Activated T-helper 1 cell treated with anti-CD3 and anti-CD28 coated beads, Interleukin-12 subunit alpha, Interleukin-12 subunit beta, Interleukin-2, Interleukin-4 antibody, amounts not matched to agents 30 ng/mL and 10 ng/mL and 1 ng/mL, durations not matched to agents 14 hours and 24 hours and 36 hours (primary cell): Measurements from ENCODE around the gene ZPR1. TPM values are rescaled to one million over a fixed set of nuclear protein-coding genes. Genes with fewer than 3 reads are reported as not detected.
A peak's percentile ranks its signal among the peaks of the same experiment; 100 is the strongest.
"Not testable (repeated sequence)": the region's sequence is repeated elsewhere in the genome, so short reads cannot be mapped to it uniquely, and the experiment has no call there.

ENCODE experiments used
- DNase-seq: peaks from one replicate; pipeline ENCODE4 v3.0.0; 2021; ENCODE audit warnings: low spot score
- H3K27ac Mint-ChIP-seq: one replicate; pipeline ENCODE4 v1.8.0; 2021; ENCODE audit warnings: mild to moderate bottlenecking, mixed read lengths
- H3K27me3 Mint-ChIP-seq: one replicate; pipeline ENCODE4 v1.8.0; 2022; ENCODE audit warnings: mild to moderate bottlenecking, moderate library complexity, mixed read lengths; ENCODE audit not compliant: insufficient read depth
- H3K36me3 Mint-ChIP-seq: one replicate; pipeline ENCODE4 v1.8.0; 2021; ENCODE audit warnings: low read depth, mixed read lengths
- H3K4me1 Mint-ChIP-seq: one replicate; pipeline ENCODE4 v1.8.0; 2021; ENCODE audit warnings: low read depth, mixed read lengths
- H3K4me3 Mint-ChIP-seq: one replicate; pipeline ENCODE4 v1.8.0; 2021; ENCODE audit warnings: mild to moderate bottlenecking, moderate library complexity, mixed read lengths
- H3K9me3 Mint-ChIP-seq: one replicate; pipeline ENCODE4 v1.8.0; 2021; ENCODE audit warnings: mixed read lengths
- intact Hi-C: fragments of 100-400 bp; cut with micrococcal nuclease; formaldehyde crosslinking; loops from one replicate; pipeline ENCODE4 v1.15.1; 2024
- total RNA-seq: library from RNA; stranded (reverse); gene quantifications from 2 replicates; pipeline ENCODE4 v1.2.3, GENCODE V29; 2022

ZPR1 gene
- total RNA-seq = 104 TPM in 2 replicates

- intact Hi-C loops = loop anchor here (1.0 to 5.0 kb wide), 6 partner anchors 15 to 539 kb away; partner anchors contain the start of genes CEP164 and PAFAH1B2
- Mint-ChIP-seq H3K4me3 (peak within 1 kb of the TSS; percentile 90), H3K27me3 (no peaks in the 10 kb centered on the region), H3K27ac (peak within 1 kb of the TSS; percentile 88), H3K9me3 (no peaks in the 10 kb centered on the region), H3K36me3 (peaks cover 38% of the 10 kb centered on the region), H3K4me1 (peaks cover 50% of the 10 kb centered on the region)
- peak; percentile 84 for DNase-seq
These were observed at the start of gene ZPR1 for GRCh38 chr11:116787786-116788486. Gene ZPR1, minus strand, starts transcription at chr11:116788023. Its CDS starts 33 bp downstream, at chr11:116787990.

GRCh38 chr11:116836632-116836991 is 48.8 kb upstream of the ZPR1 start:
- intact Hi-C loops = loop anchor here (1.0 kb wide), 4 partner anchors 17 to 270 kb away; partner anchors contain the start of gene APOA5
- H3K36me3 Mint-ChIP-seq = no peaks in the 10 kb centered on the region

GRCh38 chr11:116835791-116836631 is 48.2 kb upstream of the ZPR1 start:
- intact Hi-C loops = loop anchor here (1.0 kb wide), 4 partner anchors 17 to 270 kb away; partner anchors contain the start of gene APOA5
- Mint-ChIP-seq H3K4me1 (peaks cover 5% of the 10 kb centered on the region), H3K27ac (no peak overlapping the region), H3K27me3 (peaks cover 4% of the 10 kb centered on the region), H3K36me3 (no peaks in the 10 kb centered on the region), H3K9me3 (no peaks in the 10 kb centered on the region), H3K4me3 (peak overlapping the region; percentile 54)
- peak; percentile 73 for DNase-seq

More at GRCh38 chr11:116836632-116836991, 48.8 kb upstream of the ZPR1 start:
- Mint-ChIP-seq H3K27me3 (peaks cover 4% of the 10 kb centered on the region), H3K9me3 (no peaks in the 10 kb centered on the region), H3K4me3 (no peak overlapping the region), H3K4me1 (peaks cover 5% of the 10 kb centered on the region), H3K27ac (no peak overlapping the region)
- DNase-seq = no peak

- H3K9me3 Mint-ChIP-seq = no peaks in the 10 kb centered on the region
- peak overlapping the region; percentile 41 for H3K4me3 Mint-ChIP-seq
- H3K36me3 Mint-ChIP-seq = no peaks in the 10 kb centered on the region
- H3K4me1 Mint-ChIP-seq = peaks cover 5% of the 10 kb centered on the region
- H3K27me3 Mint-ChIP-seq = peaks cover 4% of the 10 kb centered on the region
- intact Hi-C loops = no loop called here
- no peak for DNase-seq
- no peak overlapping the region for H3K27ac Mint-ChIP-seq
These were observed 47.4 kb upstream of the ZPR1 start for GRCh38 chr11:116835042-116835772.

- H3K36me3 Mint-ChIP-seq, intact Hi-C loops, H3K27ac Mint-ChIP-seq, DNase-seq, H3K4me1 Mint-ChIP-seq, H3K9me3 Mint-ChIP-seq, H3K27me3 Mint-ChIP-seq: not testable (repeated sequence)
- peak overlapping the region; percentile 41 for H3K4me3 Mint-ChIP-seq
These were observed 46.8 kb upstream of the ZPR1 start for GRCh38 chr11:116834535-116835041.

GRCh38 chr11:116833816-116834534 is 46.2 kb upstream of the ZPR1 start:
- no peaks in the 10 kb centered on the region for H3K9me3 Mint-ChIP-seq
- H3K36me3 Mint-ChIP-seq = no peaks in the 10 kb centered on the region
- no peak overlapping the region for H3K27ac Mint-ChIP-seq
- peaks cover 7% of the 10 kb centered on the region for H3K27me3 Mint-ChIP-seq
- no peak for DNase-seq
- peak overlapping the region; percentile 19 for H3K4me3 Mint-ChIP-seq
- intact Hi-C loops = no loop called here
- H3K4me1 Mint-ChIP-seq = peaks cover 5% of the 10 kb centered on the region

- Mint-ChIP-seq H3K4me3 (no peak overlapping the region), H3K4me1 (peaks cover 5% of the 10 kb centered on the region), H3K27ac (no peak overlapping the region), H3K36me3 (no peaks in the 10 kb centered on the region), H3K9me3 (no peaks in the 10 kb centered on the region), H3K27me3 (peaks cover 7% of the 10 kb centered on the region)
- intact Hi-C loops = no loop called here
- DNase-seq = no peak
These were observed 45.6 kb upstream of the ZPR1 start for GRCh38 chr11:116833491-116833815.

GRCh38 chr11:116832350-116833290 is 44.8 kb upstream of the ZPR1 start:
- Mint-ChIP-seq H3K9me3 (no peaks in the 10 kb centered on the region), H3K4me3 (no peak overlapping the region), H3K27ac (no peak overlapping the region), H3K4me1 (peaks cover 5% of the 10 kb centered on the region), H3K27me3 (peaks cover 7% of the 10 kb centered on the region), H3K36me3 (no peaks in the 10 kb centered on the region)
- intact Hi-C loops = no loop called here
- no peak for DNase-seq

- no peak overlapping the region for H3K4me3 Mint-ChIP-seq
- H3K9me3 Mint-ChIP-seq = no peaks in the 10 kb centered on the region
- peaks cover 5% of the 10 kb centered on the region for H3K4me1 Mint-ChIP-seq
- intact Hi-C loops = no loop called here
- H3K27ac Mint-ChIP-seq = no peak overlapping the region
- peaks cover 7% of the 10 kb centered on the region for H3K27me3 Mint-ChIP-seq
- no peaks in the 10 kb centered on the region for H3K36me3 Mint-ChIP-seq
- DNase-seq = no peak
These were observed 44.0 kb upstream of the ZPR1 start for GRCh38 chr11:116831790-116832349.

GRCh38 chr11:116830184-116830912 is 42.5 kb upstream of the ZPR1 start:
- no peak overlapping the region for H3K27ac Mint-ChIP-seq
- H3K4me1 Mint-ChIP-seq = peaks cover 5% of the 10 kb centered on the region
- DNase-seq = no peak
- H3K36me3 Mint-ChIP-seq = no peaks in the 10 kb centered on the region
- peaks cover 7% of the 10 kb centered on the region for H3K27me3 Mint-ChIP-seq
- no peak overlapping the region for H3K4me3 Mint-ChIP-seq
- H3K9me3 Mint-ChIP-seq = no peaks in the 10 kb centered on the region
- intact Hi-C loops = no loop called here
